AG09309 (cell line): Measurements from ENCODE around the gene TLCD3A.

Experiments
- DNase-seq: peaks from one replicate; pipeline ENCODE4 v3.0.0-alpha.2; 2010; ENCODE audit warnings: low read depth
- H3K4me3 ChIP-seq: 2 replicates; pipeline ENCODE4 v1.5.1; 2011; ENCODE audit warnings: mild to moderate bottlenecking, low read depth, low read length, moderate library complexity; ENCODE audit not compliant: control insufficient read depth
- CTCF ChIP-seq: IDR thresholded peaks from 2 replicates; pipeline ENCODE4 v1.5.1; 2011; ENCODE audit warnings: mild to moderate bottlenecking, low read depth, low read length, inconsistent platforms; ENCODE audit not compliant: insufficient read depth, control insufficient read depth; ENCODE audit errors: missing control alignments

TLCD3A gene

GRCh38 chr17:737561-738113, 5.2 kb downstream of the TLCD3A start:
- DNase-seq = no peak
- no peak overlapping the region for H3K4me3 ChIP-seq
- TF ChIP-seq CTCF = no peak

- no peak for TF ChIP-seq CTCF
- H3K4me3 ChIP-seq = no peak overlapping the region
- DNase-seq = no peak
Measured at GRCh38 chr17:740240-741017, 8.0 kb downstream of the TLCD3A start.

DNA sequence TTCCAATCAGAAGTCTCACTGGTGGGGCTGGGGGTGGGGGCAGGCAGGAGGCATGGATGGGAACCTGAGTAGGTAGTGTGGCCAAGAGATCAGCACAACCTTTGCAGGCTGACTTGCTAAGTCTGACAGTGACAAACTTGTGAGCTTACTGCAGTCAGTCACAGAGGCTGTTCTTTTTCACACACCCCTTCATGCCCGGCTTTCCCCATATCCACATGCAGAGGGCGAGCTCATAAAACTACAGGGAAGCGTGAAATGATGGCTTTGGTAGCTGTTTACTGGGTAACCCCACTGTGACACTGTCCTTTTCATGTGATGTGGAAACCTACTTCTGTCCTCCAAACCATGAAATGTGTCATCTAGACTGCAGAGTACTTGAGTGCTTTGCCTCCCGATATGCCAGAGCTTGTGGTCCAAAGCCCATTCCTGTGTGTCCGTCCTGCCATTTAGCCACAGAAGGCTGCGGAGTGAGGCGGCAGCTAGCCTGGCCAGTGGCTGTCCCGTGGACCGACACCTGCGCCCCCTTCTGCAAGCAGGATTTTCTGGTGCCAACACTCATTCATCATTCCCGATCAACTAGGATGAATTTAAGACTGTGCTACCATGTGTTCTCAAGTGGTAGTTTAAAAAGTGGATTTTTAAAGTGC, 9.9 kb downstream of the TLCD3A start:
- no peak for DNase-seq
- no peak for TF ChIP-seq CTCF
- no peak overlapping the region for H3K4me3 ChIP-seq

- H3K4me3 ChIP-seq = no peak overlapping the region
- no peak for TF ChIP-seq CTCF
- no peak for DNase-seq
Measured at GRCh38 chr17:743139-743538, 10.7 kb downstream of the TLCD3A start.

GRCh38 chr17:744937-745336, 12.5 kb downstream of the TLCD3A start:
- no peak for DNase-seq
- no peak overlapping the region for H3K4me3 ChIP-seq
- TF ChIP-seq CTCF = no peak

DNA sequence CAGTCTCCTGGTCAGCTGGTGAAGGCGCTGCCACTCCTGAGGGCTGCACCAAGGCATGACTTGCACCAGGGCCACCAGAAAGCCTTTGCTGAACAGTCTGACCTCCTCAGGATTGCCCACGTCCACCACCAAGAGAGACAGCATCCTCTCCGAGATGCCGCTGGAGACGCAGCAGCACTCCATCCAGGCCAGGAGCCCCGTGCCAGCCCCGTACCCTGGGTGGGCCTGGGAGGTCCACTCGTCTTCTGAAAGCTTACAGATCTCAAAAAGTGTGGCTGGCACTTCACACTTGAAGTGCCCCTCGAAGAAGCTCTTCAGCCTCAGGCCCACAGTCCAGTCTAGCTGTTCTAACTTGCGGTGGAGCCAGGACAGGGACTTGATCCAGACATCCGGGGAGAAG, 13.0 kb downstream of the TLCD3A start:
- no peak for TF ChIP-seq CTCF
- H3K4me3 ChIP-seq = no peak overlapping the region
- DNase-seq = no peak
